Umbilical cord (tissue), 2 donors: ENCODE measurements around the gene CTSD. TPM values are rescaled to one million over a fixed set of nuclear protein-coding genes. Genes with fewer than 3 reads are reported as not detected.
A peak's percentile ranks its signal among the peaks of the same experiment; 100 is the strongest.

Source experiments
- DNase-seq: peaks from one replicate; pipeline ENCODE4 v3.0.0-alpha.2; 2015; ENCODE audit warnings: low spot score
- total RNA-seq: library from RNA; depleted of rRNA; stranded (reverse); fragments of >200 nt; gene quantifications from one replicate; pipeline ENCODE4 v1.2.3, GENCODE V29; 2014; ENCODE audit warnings: low replicate concordance; ENCODE audit not compliant: insufficient read depth

The CTSD gene
- total RNA-seq, 1 donor from 2014 or later = 64.8 TPM

- DNase-seq = no peak
These were observed 19.4 kb upstream of the CTSD start for GRCh38 chr11:1782831-1783724.

- DNase-seq = no peak
These were observed 18.4 kb upstream of the CTSD start for GRCh38 chr11:1782031-1782590.

DNA sequence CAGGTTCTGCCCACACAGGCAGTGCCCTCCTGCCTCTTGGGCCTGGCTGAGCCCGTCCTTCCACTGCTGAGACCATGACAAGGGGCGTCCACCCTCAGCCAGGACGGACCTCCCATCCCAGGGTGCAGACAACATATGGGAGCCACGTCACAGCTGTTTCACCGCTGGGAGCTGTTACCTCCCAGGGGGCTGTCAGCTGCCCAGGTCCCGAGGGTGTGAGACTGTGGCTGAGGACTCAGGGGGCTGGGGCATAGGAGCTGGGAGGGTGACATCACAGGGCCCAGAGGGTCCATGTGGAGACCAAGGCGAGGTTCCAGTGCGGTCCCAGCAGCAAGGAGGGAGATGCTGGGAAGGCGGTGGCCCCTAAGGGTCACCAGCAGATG lies 17.9 kb upstream of the CTSD start:
- no peak for DNase-seq

DNA sequence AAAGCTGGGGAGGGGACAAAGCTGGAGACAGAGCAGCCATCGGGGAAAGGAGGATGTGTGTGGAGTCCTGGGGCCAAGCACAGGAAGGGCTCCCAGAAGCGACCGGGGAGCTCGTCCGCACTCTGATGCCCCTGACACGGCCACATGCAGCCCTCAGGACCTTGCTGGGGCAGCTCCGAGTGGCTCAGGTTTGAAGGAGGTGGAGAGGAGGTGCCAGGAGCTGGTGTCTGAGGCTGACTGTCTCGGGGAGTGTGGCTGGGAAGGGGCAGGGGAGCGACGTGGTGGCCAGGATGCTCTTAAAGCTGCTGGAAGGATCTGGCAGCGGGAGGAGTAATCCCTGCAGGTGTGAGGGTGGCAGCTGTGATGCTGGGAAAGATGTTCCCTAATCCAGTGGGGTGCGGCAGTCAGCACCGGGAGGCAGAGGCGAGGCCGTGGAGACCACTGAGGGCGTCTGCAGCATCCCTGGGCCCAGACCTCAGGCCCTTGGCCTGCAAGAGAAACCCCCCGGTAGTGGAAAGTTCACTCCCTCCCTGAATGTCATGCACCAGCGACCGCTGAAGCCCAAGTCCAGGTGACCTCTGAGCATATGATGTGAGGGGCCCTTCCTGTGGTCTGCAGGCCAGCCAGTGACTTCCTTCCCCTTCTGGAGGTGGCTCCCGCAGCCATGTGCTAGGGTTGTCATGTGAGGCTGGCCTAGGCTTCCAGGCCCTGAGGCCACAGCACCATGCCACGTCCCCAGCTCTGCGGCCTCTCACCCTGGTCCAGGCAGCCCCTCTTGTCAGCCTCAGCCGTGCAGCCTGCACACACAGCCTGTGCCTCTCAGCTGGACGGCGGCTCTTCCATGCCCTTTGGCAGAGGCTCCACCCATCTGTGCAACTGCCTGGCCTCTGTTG lies 17.2 kb upstream of the CTSD start:
- DNase-seq = peak; percentile 21

DNA sequence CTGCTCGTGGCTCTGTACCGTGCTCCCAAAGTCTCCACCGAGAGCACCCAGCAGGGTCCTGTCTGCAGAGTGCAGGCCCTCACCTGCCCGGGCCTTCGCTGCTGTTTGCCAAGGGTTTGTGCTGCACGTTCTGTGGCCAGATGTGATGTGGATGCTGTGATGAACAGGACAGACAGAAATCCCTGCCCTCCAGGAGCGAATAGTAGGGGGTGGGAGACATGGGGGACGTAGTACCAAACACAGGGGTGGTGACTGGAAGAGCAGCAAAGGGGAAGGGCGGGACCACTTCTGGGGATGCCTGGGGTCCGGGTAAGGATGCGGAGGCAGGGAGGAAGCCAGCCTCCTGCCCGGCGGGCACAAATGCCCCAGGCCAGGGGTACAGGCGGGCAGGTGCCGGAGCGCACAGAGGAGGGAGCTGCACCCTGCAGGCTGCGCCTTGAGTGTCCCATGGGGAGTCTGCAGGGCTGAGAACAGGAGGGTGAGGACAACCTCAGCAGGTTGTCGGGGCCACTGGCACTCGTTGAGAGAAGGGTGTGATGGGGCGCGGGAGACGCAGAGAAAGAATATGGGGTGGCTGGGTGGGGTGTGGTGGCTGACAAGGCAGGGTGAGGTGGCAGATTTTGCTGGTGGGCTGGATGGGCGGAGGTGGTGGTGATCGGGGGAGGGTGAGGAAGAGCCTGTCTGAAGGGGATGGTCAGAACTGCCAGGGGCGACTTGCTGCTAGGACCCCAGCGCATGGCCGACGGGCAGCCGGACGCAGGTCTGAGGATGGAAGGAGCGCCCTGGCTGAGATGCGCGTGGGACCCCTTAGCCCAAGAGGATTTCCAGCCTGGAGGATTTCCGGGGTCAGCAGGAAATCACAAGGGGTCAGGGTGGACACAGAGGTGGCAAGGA lies 16.3 kb upstream of the CTSD start:
- no peak for DNase-seq

- DNase-seq = no peak
These were observed 15.5 kb upstream of the CTSD start for GRCh38 chr11:1779034-1779805.

DNA sequence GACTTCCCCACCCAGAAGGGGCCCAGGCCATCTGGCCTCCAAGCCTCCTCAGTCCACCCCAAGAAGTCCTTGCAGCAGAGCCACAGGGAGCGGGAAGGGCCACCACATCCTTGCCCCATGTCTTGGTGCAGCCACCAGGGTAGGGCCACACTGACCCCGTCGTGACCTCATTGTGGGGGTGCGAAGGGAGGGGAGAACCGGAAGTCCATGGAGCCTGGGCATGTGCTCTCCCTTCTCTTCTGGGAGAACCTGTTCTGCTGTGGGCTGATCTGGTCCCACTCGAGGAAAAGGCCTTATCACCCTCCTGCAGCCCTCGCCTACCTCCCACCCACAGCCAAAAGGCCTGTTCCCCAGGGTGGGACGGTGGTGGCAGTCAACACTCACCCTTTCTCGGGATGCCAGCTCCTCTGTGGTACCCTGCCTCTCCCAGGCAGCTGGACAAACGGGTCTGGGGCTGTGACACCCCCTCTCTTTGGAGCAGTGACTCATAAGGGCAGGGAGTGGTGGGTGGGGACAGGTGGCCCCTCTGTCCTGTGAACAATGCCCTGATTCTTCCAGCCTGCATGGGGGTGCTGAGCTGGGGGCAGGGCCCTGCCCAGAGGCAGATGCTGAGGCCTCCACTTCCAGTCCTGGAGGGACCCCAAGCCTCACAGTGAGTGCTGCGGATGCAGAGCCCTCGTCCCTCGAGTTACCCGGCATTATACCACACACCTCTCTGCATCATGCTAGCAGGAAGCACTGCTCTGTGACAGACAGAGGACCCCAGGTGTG lies 14.6 kb upstream of the CTSD start:
- no peak for DNase-seq

- no peak for DNase-seq
These were observed 14.0 kb upstream of the CTSD start for GRCh38 chr11:1777737-1778136.

GRCh38 chr11:1776944-1777715 lies 13.4 kb upstream of the CTSD start:
- no peak for DNase-seq

GRCh38 chr11:1776331-1776851 lies 12.7 kb upstream of the CTSD start:
- DNase-seq = no peak

DNA sequence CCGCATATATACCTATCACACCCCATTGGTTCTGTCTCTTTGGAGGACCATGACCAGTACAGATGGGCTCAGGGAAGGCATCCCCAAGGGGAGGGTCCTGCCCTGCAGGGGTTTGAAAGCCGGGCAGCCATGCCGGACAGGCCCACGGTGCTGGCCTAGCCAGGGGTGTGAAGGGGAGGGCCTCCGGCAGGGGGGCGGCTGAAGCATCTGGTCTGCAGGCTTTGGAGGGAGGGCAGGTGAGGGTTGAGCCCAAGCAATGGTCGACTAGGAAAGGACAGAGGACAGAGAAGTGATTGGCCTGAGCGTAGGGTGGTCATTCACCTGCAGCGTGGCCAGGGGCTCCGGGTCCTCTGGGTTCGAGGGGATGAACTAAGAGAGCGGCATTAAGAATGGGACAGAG lies 11.2 kb upstream of the CTSD start:
- no peak for DNase-seq

DNA sequence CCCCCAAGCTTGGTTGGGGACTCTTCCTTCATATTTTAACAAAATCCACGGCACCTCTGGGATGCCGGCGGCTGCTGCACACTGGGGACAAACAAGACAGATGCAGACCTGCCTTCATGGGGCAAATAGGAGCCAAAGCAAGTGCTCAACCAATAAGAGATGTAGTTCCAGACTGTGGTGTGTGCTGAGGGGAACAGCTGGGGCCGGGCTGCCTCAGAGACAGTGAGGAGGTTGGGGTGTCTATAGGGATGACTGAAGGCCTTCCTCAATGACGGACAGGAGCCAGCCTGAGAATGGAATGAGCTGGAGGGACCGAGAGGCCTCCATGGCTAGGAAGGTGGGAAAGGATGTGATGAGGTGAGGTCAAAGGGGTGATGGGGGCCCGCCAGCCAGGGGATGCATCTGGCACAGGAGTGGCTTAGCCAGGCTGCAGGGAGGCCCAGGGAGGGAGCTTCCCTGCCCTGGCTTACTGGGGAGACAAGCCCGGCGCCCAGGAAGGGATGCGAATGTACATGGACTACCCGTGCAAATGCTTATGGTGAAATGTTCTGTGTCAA lies 10.3 kb upstream of the CTSD start:
- DNase-seq = no peak

DNA sequence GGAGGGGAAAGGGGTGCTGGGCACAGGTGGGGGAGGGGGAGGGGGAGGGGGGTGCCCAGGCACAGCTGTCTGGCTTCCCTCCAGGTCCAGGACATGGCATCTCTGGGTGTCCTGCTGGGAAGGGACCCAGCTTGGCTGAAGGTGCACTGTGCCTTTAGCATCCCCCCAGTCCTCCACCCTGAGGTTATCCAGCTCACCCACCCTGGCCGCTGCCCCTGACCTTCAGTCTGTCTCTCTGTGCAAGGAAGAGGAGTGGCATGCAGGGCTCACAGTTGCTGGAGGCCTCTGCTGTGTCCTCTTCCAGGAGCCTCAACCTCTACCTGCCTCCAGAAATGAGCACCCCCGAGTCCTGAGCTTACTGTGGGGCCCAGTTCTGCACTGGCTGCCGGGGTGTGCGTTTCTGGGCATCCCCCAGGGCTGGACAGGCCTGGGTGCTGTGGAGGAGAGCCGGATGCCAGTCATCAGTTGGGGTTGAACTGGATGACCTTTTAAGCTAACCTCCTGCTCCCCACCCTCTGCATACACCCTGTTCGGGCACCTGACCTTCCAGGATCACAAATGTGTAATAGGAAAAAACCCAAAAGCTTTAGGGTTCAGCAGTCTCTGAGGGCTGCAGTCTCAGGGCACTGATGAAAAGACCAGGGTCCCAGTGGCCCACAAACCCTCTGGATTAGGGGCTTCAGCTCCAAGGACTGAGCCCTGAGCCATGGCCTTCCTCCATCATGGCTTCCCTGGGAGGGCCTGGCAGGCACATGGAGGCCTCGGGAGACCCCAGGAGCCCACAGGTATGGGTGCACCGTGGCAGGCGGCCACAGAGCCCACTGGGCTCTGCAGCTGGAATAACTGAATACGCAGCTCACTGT lies 9.6 kb upstream of the CTSD start:
- DNase-seq = no peak

- peak; percentile 85 for DNase-seq
These were observed 8.8 kb upstream of the CTSD start for GRCh38 chr11:1772270-1773130.

DNA sequence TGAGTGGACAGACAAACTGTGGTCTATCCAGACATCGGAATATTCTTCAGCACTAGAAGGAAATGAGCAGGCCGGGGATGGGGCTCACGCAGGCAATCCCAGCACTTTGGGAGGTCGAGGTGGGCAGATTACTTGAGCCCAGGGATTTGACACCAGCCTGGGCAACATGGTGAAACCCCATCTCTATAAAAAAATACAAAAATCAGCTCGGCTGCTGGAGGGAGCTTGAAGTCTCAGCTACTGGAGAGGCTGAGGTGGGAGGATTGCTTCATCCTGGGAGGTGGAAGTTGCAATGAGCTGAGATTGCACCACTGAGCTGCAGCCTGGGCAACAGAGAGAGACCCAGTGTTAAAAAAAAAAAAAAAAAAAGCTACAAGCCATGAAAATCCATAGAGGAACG lies 8.0 kb upstream of the CTSD start:
- peak; percentile 45 for DNase-seq

GRCh38 chr11:1771273-1771672 lies 7.5 kb upstream of the CTSD start:
- DNase-seq = no peak
